Measurements from ENCODE around the gene SMCO4. TPM values are rescaled to one million over a fixed set of nuclear protein-coding genes. Genes with fewer than 3 reads are reported as not detected.

SMCO4 gene
- total and polyA plus RNA-seq, 5 donors, result 31.8 to 95.6 (median 60.5) TPM

Other genes starting within 250 kb of the SMCO4 start
- gene DEUP1, start 212.6 kb downstream of the SMCO4 start, total RNA-seq, result not detected
- not detected for gene DEUP1, start 212.6 kb downstream of the SMCO4 start, polyA plus RNA-seq
- 1 to 10 TPM; 5.5 to 6.0 (median 6.0) TPM for gene CEP295, start 118.3 kb upstream of the SMCO4 start, total RNA-seq
- 4.6 TPM for gene CEP295, start 118.3 kb upstream of the SMCO4 start, polyA plus RNA-seq
- 10 to 100 TPM; 36.3 to 52.1 (median 38.6) TPM for gene TAF1D, start 198.1 kb upstream of the SMCO4 start, total RNA-seq
- gene TAF1D, start 198.1 kb upstream of the SMCO4 start, polyA plus RNA-seq, result 36.2 TPM
- gene C11orf54, start 198.3 kb upstream of the SMCO4 start, total RNA-seq, result 10 to 100 TPM; 28.0 to 36.9 (median 33.4) TPM
- 23.0 TPM for gene C11orf54, start 198.3 kb upstream of the SMCO4 start, polyA plus RNA-seq
- gene MED17, start 240.9 kb upstream of the SMCO4 start, total RNA-seq, result 10 to 100 TPM; 19.8 to 25.1 (median 22.8) TPM
- gene MED17, start 240.9 kb upstream of the SMCO4 start, polyA plus RNA-seq, result 14.7 TPM